Astrocyte (in vitro differentiated cells and primary cell): ENCODE results near the gene TLR6. TPM values are rescaled to one million over a fixed set of nuclear protein-coding genes. Genes with fewer than 3 reads are reported as not detected.

Experiments
- DNase-seq: peaks from one replicate; pipeline ENCODE4 v3.0.0-alpha.2; 2010; ENCODE audit warnings: low read depth
- FAIRE-seq: peaks from 2 replicates; lab custom pipeline; 2011; peaks lifted over from hg19 to GRCh38; lab: Jason Lieb, UNC
- H2AFZ ChIP-seq: 2 replicates; pipeline ENCODE4 v1.6.0; 2012; ENCODE audit warnings: low read depth, low read length, inconsistent platforms
- H3K27ac ChIP-seq: 2 replicates; pipeline ENCODE4 v1.5.1; 2011; ENCODE audit warnings: low read depth, low read length, inconsistent platforms
- H3K27me3 ChIP-seq: 2 replicates; pipeline ENCODE4 v1.6.0; 2011; ENCODE audit warnings: low read length, inconsistent platforms; ENCODE audit not compliant: insufficient read depth
- H3K36me3 ChIP-seq: 2 replicates; pipeline ENCODE4 v1.5.1; 2011; ENCODE audit warnings: low read length, inconsistent platforms; ENCODE audit not compliant: insufficient read depth
- H3K4me1 ChIP-seq: 2 replicates; pipeline ENCODE4 v1.5.1; 2011; ENCODE audit warnings: low read length, inconsistent platforms; ENCODE audit not compliant: insufficient read depth
- H3K4me2 ChIP-seq: 2 replicates; pipeline ENCODE4 v1.6.0; 2012; ENCODE audit warnings: low read length, inconsistent platforms
- H3K4me3 ChIP-seq: 2 replicates; pipeline ENCODE4 v1.5.1; 2011; ENCODE audit warnings: low read depth, mild to moderate bottlenecking, low read length, inconsistent platforms; ENCODE audit not compliant: insufficient read depth
- H3K79me2 ChIP-seq: 2 replicates; pipeline ENCODE4 v1.6.0; 2012; ENCODE audit warnings: mild to moderate bottlenecking, low read length, inconsistent platforms; ENCODE audit not compliant: insufficient read depth
- H3K9ac ChIP-seq: 2 replicates; pipeline ENCODE4 v1.6.0; 2012; ENCODE audit warnings: mild to moderate bottlenecking, low read length, inconsistent platforms
- H3K9me3 ChIP-seq: 2 replicates; pipeline ENCODE4 v1.5.1; 2012; ENCODE audit warnings: low read depth, mild to moderate bottlenecking, low read length, inconsistent platforms; ENCODE audit not compliant: insufficient read depth
- H4K20me1 ChIP-seq: 2 replicates; pipeline ENCODE4 v1.6.0; 2012; ENCODE audit warnings: low read length, inconsistent platforms; ENCODE audit not compliant: insufficient read depth
- H3K27ac Mint-ChIP-seq: one replicate; pipeline ENCODE4 v1.8.0; 2021; ENCODE audit warnings: mild to moderate bottlenecking, mixed read lengths; ENCODE audit not compliant: unreplicated experiment
- H3K27me3 Mint-ChIP-seq: one replicate; pipeline ENCODE4 v1.8.0; 2021; ENCODE audit warnings: low read depth, mixed read lengths; ENCODE audit not compliant: unreplicated experiment
- H3K36me3 Mint-ChIP-seq: one replicate; pipeline ENCODE4 v1.8.0; 2021; ENCODE audit warnings: low read depth, mixed read lengths; ENCODE audit not compliant: unreplicated experiment
- H3K4me1 Mint-ChIP-seq: one replicate; pipeline ENCODE4 v1.8.0; 2021; ENCODE audit warnings: low read depth, mixed read lengths; ENCODE audit not compliant: unreplicated experiment
- H3K4me3 Mint-ChIP-seq: one replicate; pipeline ENCODE4 v1.8.0; 2021; ENCODE audit warnings: mild to moderate bottlenecking, moderate library complexity, mixed read lengths; ENCODE audit not compliant: unreplicated experiment
- H3K9me3 Mint-ChIP-seq: one replicate; pipeline ENCODE4 v1.8.0; 2021; ENCODE audit warnings: mild to moderate bottlenecking, mixed read lengths; ENCODE audit not compliant: unreplicated experiment
- CTCF ChIP-seq: IDR thresholded peaks from 2 replicates; pipeline ENCODE4 v1.5.1; 2011; ENCODE audit warnings: low read depth, mild to moderate bottlenecking, inconsistent platforms, low read length, moderate library complexity; ENCODE audit not compliant: insufficient read depth
- EZH2 ChIP-seq: IDR thresholded peaks from 2 replicates; pipeline ENCODE4 v1.6.1; 2012; ENCODE audit warnings: mild to moderate bottlenecking, low read length, inconsistent platforms; ENCODE audit not compliant: insufficient read depth
- total RNA-seq: library from RNA; stranded (reverse); gene quantifications from 2 replicates; pipeline ENCODE4 v1.2.1, GENCODE V29; 2021

The TLR6 gene
- total RNA-seq, 1 donor from 2014 or later, result 3.8 TPM

DNA sequence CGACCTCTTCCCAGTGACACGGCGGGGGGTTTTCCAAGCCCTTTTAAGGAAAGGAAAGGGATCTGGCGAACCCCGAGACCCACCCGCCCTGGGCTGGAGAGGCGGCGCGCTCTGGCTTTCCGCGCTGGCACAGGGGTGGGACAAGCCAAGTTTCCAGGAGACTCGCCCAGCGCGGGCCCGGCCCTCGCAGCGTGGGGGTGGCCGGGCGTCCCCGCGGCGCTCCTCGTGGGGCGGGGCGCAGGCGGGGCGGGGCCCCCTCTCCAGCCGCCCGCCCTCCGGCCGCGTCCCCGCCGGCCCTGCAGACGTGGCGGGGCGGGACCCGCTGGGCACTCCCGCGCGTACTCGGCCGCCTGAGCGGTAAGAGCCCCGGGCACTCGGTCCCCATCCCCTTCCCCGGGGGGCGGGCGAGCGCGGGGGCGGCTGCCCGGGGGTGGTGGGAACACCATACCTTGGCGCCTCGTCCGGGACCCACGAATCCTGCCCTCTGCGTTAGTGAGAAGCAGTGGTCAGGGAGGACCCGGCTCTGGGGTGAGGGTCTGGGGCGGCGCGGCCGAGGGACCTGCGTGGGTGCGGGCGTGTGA lies 11.0 kb upstream of the TLR6 start, which contains the start of gene FAM114A1:
TSS of gene FAM114A1 (plus strand) at position 329 of the 581 bp plus-strand sequence. CDS start 10,273 bp downstream, outside the sequence.
- peak within 1 kb of the TSS; percentile 98 for H3K27ac ChIP-seq
- no peak for FAIRE-seq
- peak within 1 kb of the TSS; percentile 92 for H2AFZ ChIP-seq

DNA sequence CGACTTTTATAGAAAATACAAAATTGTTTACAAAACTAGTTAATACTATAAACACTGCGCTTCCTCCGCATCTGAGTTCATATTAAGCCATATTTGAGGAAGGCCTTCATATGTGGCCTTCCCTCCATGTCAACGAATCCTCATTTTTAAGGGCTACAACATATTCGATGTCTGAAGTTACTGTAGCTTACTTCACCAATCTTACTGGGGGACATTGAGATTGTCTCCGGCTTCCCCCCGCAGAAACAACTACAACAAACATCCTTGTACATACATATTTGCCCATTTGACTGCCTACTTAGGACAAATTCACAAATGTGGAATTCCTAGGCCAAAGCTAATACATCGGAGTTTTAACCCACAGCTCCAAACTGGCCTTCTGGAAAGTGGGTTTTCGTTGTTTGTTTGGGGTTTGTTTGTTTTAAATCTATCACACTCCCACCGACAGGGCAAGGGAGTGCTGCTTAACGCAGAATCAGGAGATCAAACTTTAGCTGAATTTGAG lies 10.4 kb upstream of the TLR6 start:
- H3K27me3 ChIP-seq, result no peaks in the 10 kb centered on the region
- peak overlapping the region; percentile 90 for H3K27ac Mint-ChIP-seq
- peak overlapping the region; percentile 65 for H3K4me3 ChIP-seq
- H3K4me2 ChIP-seq, result peak overlapping the region; percentile 98
- H2AFZ ChIP-seq, result peak overlapping the region; percentile 92
- H3K4me3 Mint-ChIP-seq, result peak overlapping the region; percentile 80
- H3K4me1 ChIP-seq, result peaks cover 34% of the 10 kb centered on the region
- peak overlapping the region; percentile 98 for H3K27ac ChIP-seq
- TF ChIP-seq CTCF (no peak), EZH2 (no peak)
- H3K79me2 ChIP-seq, result peaks cover 49% of the 10 kb centered on the region
- H3K36me3 ChIP-seq, result peaks cover 18% of the 10 kb centered on the region
- peaks cover 22% of the 10 kb centered on the region for H3K4me1 Mint-ChIP-seq
- DNase-seq (no peak), FAIRE-seq (no peak)
- no peaks in the 10 kb centered on the region for H3K9me3 ChIP-seq
- no peaks in the 10 kb centered on the region for H3K9me3 Mint-ChIP-seq
- H3K9ac ChIP-seq, result peak overlapping the region; percentile 100
- H4K20me1 ChIP-seq, result peaks cover 17% of the 10 kb centered on the region
- no peaks in the 10 kb centered on the region for H3K27me3 Mint-ChIP-seq
- H3K36me3 Mint-ChIP-seq, result peaks cover 3% of the 10 kb centered on the region

More for the DNA sequence above, 11.0 kb upstream of the TLR6 start, which contains the start of gene FAM114A1:
- peak; percentile 67 for DNase-seq
- no peaks in the 10 kb centered on the region for H3K9me3 Mint-ChIP-seq
- Histone ChIP-seq H4K20me1 (peaks cover 21% of the 10 kb centered on the region), H3K27me3 (no peaks in the 10 kb centered on the region), H3K9ac (peak within 1 kb of the TSS; percentile 100), H3K4me3 (peak within 1 kb of the TSS; percentile 94), H3K36me3 (peaks cover 20% of the 10 kb centered on the region), H3K79me2 (peaks cover 55% of the 10 kb centered on the region), H3K4me2 (peak within 1 kb of the TSS; percentile 98), H3K9me3 (no peaks in the 10 kb centered on the region), H3K4me1 (peaks cover 38% of the 10 kb centered on the region)
- H3K4me3 Mint-ChIP-seq, result peak within 1 kb of the TSS; percentile 94
- H3K27me3 Mint-ChIP-seq, result no peaks in the 10 kb centered on the region
- H3K4me1 Mint-ChIP-seq, result peaks cover 22% of the 10 kb centered on the region
- no peak for TF ChIP-seq CTCF
- no peak for TF ChIP-seq EZH2
- H3K36me3 Mint-ChIP-seq, result peaks cover 3% of the 10 kb centered on the region
- peak within 1 kb of the TSS; percentile 96 for H3K27ac Mint-ChIP-seq

- H3K27me3 Mint-ChIP-seq, result no peaks in the 10 kb centered on the region
- Histone ChIP-seq H3K79me2 (peaks cover 34% of the 10 kb centered on the region), H3K4me3 (no peak overlapping the region), H3K4me1 (peaks cover 24% of the 10 kb centered on the region), H3K36me3 (peaks cover 7% of the 10 kb centered on the region), H3K9ac (no peak overlapping the region), H4K20me1 (peaks cover 7% of the 10 kb centered on the region), H3K4me2 (no peak overlapping the region), H3K27me3 (no peaks in the 10 kb centered on the region), H3K9me3 (no peaks in the 10 kb centered on the region), H2AFZ (no peak overlapping the region), H3K27ac (no peak overlapping the region)
- no peaks in the 10 kb centered on the region for H3K9me3 Mint-ChIP-seq
- H3K27ac Mint-ChIP-seq, result no peak overlapping the region
- peaks cover 20% of the 10 kb centered on the region for H3K4me1 Mint-ChIP-seq
- H3K36me3 Mint-ChIP-seq, result peaks cover 2% of the 10 kb centered on the region
- TF ChIP-seq EZH2, result no peak
- TF ChIP-seq CTCF, result no peak
- DNase-seq, result no peak
- no peak overlapping the region for H3K4me3 Mint-ChIP-seq
- no peak for FAIRE-seq
Observed at GRCh38 chr4:38865445-38865844, 8.8 kb upstream of the TLR6 start.
